ENCODE measurements around the gene SERP2.

Gene SERP2

GRCh38 chr13:44415815-44416214, 42.2 kb downstream of the SERP2 start:
- FAIRE-seq: no peak

GRCh38 chr13:44416301-44416700, 42.7 kb downstream of the SERP2 start:
- no peak for FAIRE-seq

GRCh38 chr13:44416744-44417143, 43.1 kb downstream of the SERP2 start:
- FAIRE-seq: no peak

- no peak for FAIRE-seq
These were observed 43.8 kb downstream of the SERP2 start for GRCh38 chr13:44417446-44417845.

GRCh38 chr13:44417876-44418275, 44.3 kb downstream of the SERP2 start:
- FAIRE-seq: no peak

GRCh38 chr13:44420376-44421220, 47.0 kb downstream of the SERP2 start:
- no peak for FAIRE-seq

GRCh38 chr13:44421853-44422525, 48.4 kb downstream of the SERP2 start:
- FAIRE-seq: no peak

GRCh38 chr13:44422755-44423643, 49.4 kb downstream of the SERP2 start:
- FAIRE-seq: no peak

GRCh38 chr13:44423824-44424223, 50.2 kb downstream of the SERP2 start:
- FAIRE-seq: no peak

GRCh38 chr13:44425041-44425814, 51.6 kb downstream of the SERP2 start:
- no peak for FAIRE-seq

GRCh38 chr13:44425815-44426078, 52.1 kb downstream of the SERP2 start:
- no peak for FAIRE-seq

GRCh38 chr13:44426461-44426860, 52.8 kb downstream of the SERP2 start:
- FAIRE-seq: no peak

- no peak for FAIRE-seq
These were observed 55.7 kb downstream of the SERP2 start for GRCh38 chr13:44429311-44429710.

GRCh38 chr13:44431150-44431549, 57.5 kb downstream of the SERP2 start:
- FAIRE-seq: no peak

GRCh38 chr13:44432650-44433049, 59.0 kb downstream of the SERP2 start:
- no peak for FAIRE-seq

- no peak for FAIRE-seq
These were observed 60.5 kb downstream of the SERP2 start for GRCh38 chr13:44433863-44434765.

- FAIRE-seq: no peak
These were observed 61.1 kb downstream of the SERP2 start for GRCh38 chr13:44434766-44435141.

GRCh38 chr13:44435142-44435918, 61.7 kb downstream of the SERP2 start:
- peak; percentile 98 for FAIRE-seq

- no peak for FAIRE-seq
These were observed 62.4 kb downstream of the SERP2 start for GRCh38 chr13:44435919-44436510.

- FAIRE-seq: peak; percentile 82
These were observed 63.1 kb downstream of the SERP2 start for GRCh38 chr13:44436589-44437337.

Measured in G401.6 (cell line).